HepG2 (cell line): ENCODE results near the gene FLYWCH1. TPM values are rescaled to one million over a fixed set of nuclear protein-coding genes. Genes with fewer than 3 reads are reported as not detected.

ENCODE experiments used
- ATF7 ChIP-seq, 2 experiments: fragments of 450-650 bp in 1 of 2; sonication (generic) in 1 of 2; formaldehyde crosslinking in 1 of 2; IDR thresholded peaks; 2 replicates each; pipeline versions ENCODE4 v1.4.0 to v1.6.1; 2016 to 2020; ENCODE audit warnings: antibody characterized with exemption in 1 of 2, mild to moderate bottlenecking in 1 of 2, missing genetic modification reagents in 1 of 2
- CENPT ChIP-seq: sonication (generic); formaldehyde crosslinking; IDR thresholded peaks from 2 replicates; pipeline ENCODE4 v1.8.0; 2022; ENCODE audit warnings: low read depth, mild to moderate bottlenecking, moderate library complexity, missing genetic modification reagents
- ELF1 ChIP-seq: sonication (generic); formaldehyde crosslinking; IDR thresholded peaks from 2 replicates; pipeline ENCODE4 v1.4.0; 2020; ENCODE audit warnings: missing genetic modification reagents
- GATA4 ChIP-seq: sonication (generic); IDR thresholded peaks from 2 replicates; pipeline ENCODE4 v1.6.1; 2016; ENCODE audit warnings: antibody characterized with exemption, low read depth, borderline replicate concordance
- HNRNPUL1 ChIP-seq: fragments of 200-400 bp; formaldehyde crosslinking; IDR thresholded peaks from 2 replicates; pipeline ENCODE4 v1.6.1; 2017; ENCODE audit warnings: low read depth, mild to moderate bottlenecking, low read length, moderate library complexity
- ISX ChIP-seq: sonication (generic); formaldehyde crosslinking; conservative IDR thresholded peaks from 2 replicates; pipeline ENCODE4 v1.5.0; 2020; ENCODE audit warnings: missing genetic modification reagents
- MED13 ChIP-seq: sonication (generic); formaldehyde crosslinking; IDR thresholded peaks from 2 replicates; pipeline ENCODE4 v1.5.0; 2020; ENCODE audit warnings: missing genetic modification reagents
- MYNN ChIP-seq: sonication (generic); formaldehyde crosslinking; IDR thresholded peaks from 2 replicates; pipeline ENCODE4 v1.4.0; 2020; ENCODE audit warnings: mild to moderate bottlenecking, low read depth, missing genetic modification reagents
- PLRG1 ChIP-seq: fragments of 450-650 bp; conservative IDR thresholded peaks from 2 replicates; pipeline ENCODE4 v1.6.1; 2016
- SMAD3 ChIP-seq: sonication (generic); formaldehyde crosslinking; IDR thresholded peaks from 2 replicates; pipeline ENCODE4 v1.4.0; 2020; ENCODE audit warnings: missing genetic modification reagents
- WIZ ChIP-seq: sonication (generic); formaldehyde crosslinking; IDR thresholded peaks from 2 replicates; pipeline ENCODE4 v1.5.1; 2020; ENCODE audit warnings: mild to moderate bottlenecking, missing genetic modification reagents
- ZNF281 ChIP-seq: sonication (generic); formaldehyde crosslinking; IDR thresholded peaks from 2 replicates; pipeline ENCODE4 v1.4.0; 2020; ENCODE audit warnings: missing genetic modification reagents, borderline replicate concordance
- ZNF740 ChIP-seq: sonication (generic); formaldehyde crosslinking; IDR thresholded peaks from 2 replicates; pipeline ENCODE4 v1.4.0; 2020; ENCODE audit warnings: missing genetic modification reagents
- polyA plus RNA-seq, 8 experiments: library from polyadenylated mRNA; depleted of rRNA in 3 of 8; stranded (reverse) in 7 of 8; unstranded in 1 of 8; fragments of >200 nt; fragmentation: Illumina TruSeq in 4 of 8; extraction: Trizol in 4 of 8; gene quantifications; 2 replicates each; pipeline versions ENCODE4 v1.2.1 to v1.2.3, GENCODE V29; 2011 to 2016; ENCODE audit warnings: low read depth in 4 of 8, missing spikeins in 1 of 8, mixed read lengths in 1 of 8; ENCODE audit not compliant: insufficient read depth in 1 of 8
- total RNA-seq, 5 experiments: library from RNA; depleted of rRNA; stranded (reverse); fragments of >200 nt; fragmentation: Illumina TruSeq; extraction: Trizol; gene quantifications; 2 replicates each; pipeline ENCODE4 v1.2.3, GENCODE V29; 2016; ENCODE audit warnings: low read depth in 1 of 5
- TF ChIP-seq, protein P1 (sequence below): sonication (generic); formaldehyde crosslinking; IDR thresholded peaks from 2 replicates; pipeline ENCODE4 v1.4.0; 2020; ENCODE audit warnings: missing genetic modification reagents, mild to moderate bottlenecking, borderline replicate concordance
- TF ChIP-seq, protein P2 (sequence below): sonication (generic); formaldehyde crosslinking; IDR thresholded peaks from 2 replicates; pipeline ENCODE4 v1.5.0; 2020; ENCODE audit warnings: mild to moderate bottlenecking, missing genetic modification reagents
- TF ChIP-seq, protein P3 (sequence below): sonication (generic); formaldehyde crosslinking; IDR thresholded peaks from 2 replicates; pipeline ENCODE4 v1.8.0; 2022; ENCODE audit warnings: low read depth, missing genetic modification reagents
- TF ChIP-seq, protein P4 (sequence below): sonication (generic); formaldehyde crosslinking; IDR thresholded peaks from 2 replicates; pipeline ENCODE4 v1.4.0; 2020; ENCODE audit warnings: low read depth, mild to moderate bottlenecking, missing genetic modification reagents

FLYWCH1 gene
- total and polyA plus RNA-seq, 2 of the 13 experiments (the other 11 are each of a cell fraction or from before 2014, with no cell fraction given): 7.3 to 12.4 TPM

DNA sequence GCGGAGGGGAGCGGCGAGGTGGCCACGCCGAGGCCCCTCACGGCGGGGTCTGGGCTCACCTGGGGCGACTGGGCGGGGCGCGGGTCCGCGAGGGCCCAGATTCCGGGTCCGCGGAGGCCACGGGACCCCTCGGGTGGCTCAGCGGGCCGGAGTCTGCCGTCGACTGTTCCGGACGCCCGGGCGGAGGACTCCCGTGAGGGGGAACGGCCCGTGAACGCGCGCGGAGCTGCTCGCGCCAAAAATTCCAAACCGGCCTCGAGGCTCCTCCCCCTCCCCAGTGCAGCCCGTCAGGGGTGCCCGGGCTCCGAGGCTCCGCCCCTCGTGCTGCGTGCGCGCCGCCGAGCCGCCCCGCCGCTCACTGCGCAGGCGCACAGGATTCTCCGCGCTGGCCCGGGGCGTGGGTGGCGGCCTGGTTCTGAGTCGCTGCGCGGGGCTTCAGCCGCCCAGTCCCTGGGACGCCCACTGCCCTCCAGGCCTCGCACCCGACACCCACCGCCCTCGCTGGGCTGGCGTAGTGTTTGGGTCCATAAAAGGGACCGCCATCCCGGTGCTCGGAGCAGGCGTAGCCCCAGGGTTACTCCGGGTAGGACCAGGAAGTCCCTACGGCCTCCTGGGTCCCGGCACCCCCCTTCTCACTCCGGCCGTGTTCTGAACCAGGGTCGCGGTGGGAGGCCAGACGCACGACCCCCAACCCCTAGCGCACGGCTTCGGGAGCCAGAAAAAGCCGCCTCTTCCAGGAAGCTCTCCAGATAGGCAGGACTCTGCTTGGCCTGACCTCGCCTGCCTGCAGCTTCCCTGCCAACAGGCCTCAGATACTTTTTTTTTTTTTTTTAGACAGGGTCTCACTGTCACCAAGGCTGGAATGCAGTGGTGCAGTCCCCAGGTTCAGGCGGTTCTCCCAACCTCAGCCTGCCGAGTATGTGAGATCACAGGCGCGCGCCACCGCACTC is 68.8 kb downstream of the FLYWCH1 start, which contains the start of gene PKMYT1 (continued):
- TF ChIP-seq ZNF281 (CRISPR knock-in tag) (no peak), PLRG1 (no peak), MED13 (CRISPR knock-in tag) (no peak), WIZ (CRISPR knock-in tag) (no peak; the same call in 1 of the 2 replicates), SMAD3 (CRISPR knock-in tag) (no peak), ZNF740 (CRISPR knock-in tag) (no peak), MYNN (CRISPR knock-in tag) (no peak), GATA4 (0 out of 2 replicates have a peak, but pooled peaks have one; percentile 34), HNRNPUL1 (no peak), ATF7 (IDR thresholded peaks at IDR 0.05) (no peak), ATF7 (CRISPR knock-in tag; IDR thresholded peaks at IDR 0.05) (no peak), ELF1 (peak; percentile 68), ISX (CRISPR knock-in tag) (no peak; the same call in 1 of the 2 replicates), CENPT (CRISPR knock-in tag) (no peak; the same call in 1 of the 2 replicates)
- TF ChIP-seq, protein P1, sequence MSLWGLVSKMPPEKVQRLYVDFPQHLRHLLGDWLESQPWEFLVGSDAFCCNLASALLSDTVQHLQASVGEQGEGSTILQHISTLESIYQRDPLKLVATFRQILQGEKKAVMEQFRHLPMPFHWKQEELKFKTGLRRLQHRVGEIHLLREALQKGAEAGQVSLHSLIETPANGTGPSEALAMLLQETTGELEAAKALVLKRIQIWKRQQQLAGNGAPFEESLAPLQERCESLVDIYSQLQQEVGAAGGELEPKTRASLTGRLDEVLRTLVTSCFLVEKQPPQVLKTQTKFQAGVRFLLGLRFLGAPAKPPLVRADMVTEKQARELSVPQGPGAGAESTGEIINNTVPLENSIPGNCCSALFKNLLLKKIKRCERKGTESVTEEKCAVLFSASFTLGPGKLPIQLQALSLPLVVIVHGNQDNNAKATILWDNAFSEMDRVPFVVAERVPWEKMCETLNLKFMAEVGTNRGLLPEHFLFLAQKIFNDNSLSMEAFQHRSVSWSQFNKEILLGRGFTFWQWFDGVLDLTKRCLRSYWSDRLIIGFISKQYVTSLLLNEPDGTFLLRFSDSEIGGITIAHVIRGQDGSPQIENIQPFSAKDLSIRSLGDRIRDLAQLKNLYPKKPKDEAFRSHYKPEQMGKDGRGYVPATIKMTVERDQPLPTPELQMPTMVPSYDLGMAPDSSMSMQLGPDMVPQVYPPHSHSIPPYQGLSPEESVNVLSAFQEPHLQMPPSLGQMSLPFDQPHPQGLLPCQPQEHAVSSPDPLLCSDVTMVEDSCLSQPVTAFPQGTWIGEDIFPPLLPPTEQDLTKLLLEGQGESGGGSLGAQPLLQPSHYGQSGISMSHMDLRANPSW (CRISPR knock-in tag): no peak; the same call in 1 of the 2 replicates
- TF ChIP-seq, protein P2, sequence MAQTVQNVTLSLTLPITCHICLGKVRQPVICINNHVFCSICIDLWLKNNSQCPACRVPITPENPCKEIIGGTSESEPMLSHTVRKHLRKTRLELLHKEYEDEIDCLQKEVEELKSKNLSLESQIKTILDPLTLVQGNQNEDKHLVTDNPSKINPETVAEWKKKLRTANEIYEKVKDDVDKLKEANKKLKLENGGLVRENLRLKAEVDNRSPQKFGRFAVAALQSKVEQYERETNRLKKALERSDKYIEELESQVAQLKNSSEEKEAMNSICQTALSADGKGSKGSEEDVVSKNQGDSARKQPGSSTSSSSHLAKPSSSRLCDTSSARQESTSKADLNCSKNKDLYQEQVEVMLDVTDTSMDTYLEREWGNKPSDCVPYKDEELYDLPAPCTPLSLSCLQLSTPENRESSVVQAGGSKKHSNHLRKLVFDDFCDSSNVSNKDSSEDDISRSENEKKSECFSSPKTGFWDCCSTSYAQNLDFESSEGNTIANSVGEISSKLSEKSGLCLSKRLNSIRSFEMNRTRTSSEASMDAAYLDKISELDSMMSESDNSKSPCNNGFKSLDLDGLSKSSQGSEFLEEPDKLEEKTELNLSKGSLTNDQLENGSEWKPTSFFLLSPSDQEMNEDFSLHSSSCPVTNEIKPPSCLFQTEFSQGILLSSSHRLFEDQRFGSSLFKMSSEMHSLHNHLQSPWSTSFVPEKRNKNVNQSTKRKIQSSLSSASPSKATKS (CRISPR knock-in tag): no peak
- TF ChIP-seq, protein P3, sequence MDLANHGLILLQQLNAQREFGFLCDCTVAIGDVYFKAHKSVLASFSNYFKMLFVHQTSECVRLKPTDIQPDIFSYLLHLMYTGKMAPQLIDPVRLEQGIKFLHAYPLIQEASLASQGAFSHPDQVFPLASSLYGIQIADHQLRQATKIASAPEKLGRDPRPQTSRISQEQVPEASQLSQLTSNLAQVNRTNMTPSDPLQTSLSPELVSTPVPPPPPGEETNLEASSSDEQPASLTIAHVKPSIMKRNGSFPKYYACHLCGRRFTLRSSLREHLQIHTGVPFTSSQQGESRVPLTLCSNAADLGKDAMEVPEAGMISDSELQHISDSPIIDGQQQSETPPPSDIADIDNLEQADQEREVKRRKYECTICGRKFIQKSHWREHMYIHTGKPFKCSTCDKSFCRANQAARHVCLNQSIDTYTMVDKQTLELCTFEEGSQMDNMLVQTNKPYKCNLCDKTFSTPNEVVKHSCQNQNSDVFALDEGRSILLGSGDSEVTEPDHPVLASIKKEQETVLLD (CRISPR knock-in tag): no peak
- TF ChIP-seq, protein P4, sequence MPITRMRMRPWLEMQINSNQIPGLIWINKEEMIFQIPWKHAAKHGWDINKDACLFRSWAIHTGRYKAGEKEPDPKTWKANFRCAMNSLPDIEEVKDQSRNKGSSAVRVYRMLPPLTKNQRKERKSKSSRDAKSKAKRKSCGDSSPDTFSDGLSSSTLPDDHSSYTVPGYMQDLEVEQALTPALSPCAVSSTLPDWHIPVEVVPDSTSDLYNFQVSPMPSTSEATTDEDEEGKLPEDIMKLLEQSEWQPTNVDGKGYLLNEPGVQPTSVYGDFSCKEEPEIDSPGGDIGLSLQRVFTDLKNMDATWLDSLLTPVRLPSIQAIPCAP: no peak
